DND-41 (cell line): Measurements from ENCODE around the gene CCDC83.

Experiments
- ATAC-seq: fragments of 200-7000 bp; cut with Tn5 transposase; 3 replicates; pipeline ENCODE4 v1.9.1; 2021; ENCODE audit warnings: low read depth; ENCODE audit not compliant: insufficient read depth
- DNase-seq: peaks from one replicate; pipeline ENCODE4 v3.0.0-alpha.2; 2020
- H2AFZ ChIP-seq: 2 replicates; pipeline ENCODE4 v1.6.0; 2012; ENCODE audit warnings: low read depth, low read length
- H3K27ac ChIP-seq: 2 replicates; pipeline ENCODE4 v1.5.1; 2012; ENCODE audit warnings: low read length, inconsistent platforms
- H3K27me3 ChIP-seq: fragments of 200-600 bp; sonication (generic); 2 replicates; pipeline ENCODE4 v1.6.0; 2012; ENCODE audit warnings: low read length, mild to moderate bottlenecking, inconsistent platforms; ENCODE audit not compliant: insufficient read depth, poor library complexity
- H3K36me3 ChIP-seq: 2 replicates; pipeline ENCODE4 v1.5.1; 2012; ENCODE audit warnings: low read length, inconsistent platforms; ENCODE audit not compliant: insufficient read depth
- H3K4me1 ChIP-seq: 2 replicates; pipeline ENCODE4 v1.5.1; 2012; ENCODE audit warnings: mild to moderate bottlenecking, low read length; ENCODE audit not compliant: insufficient read depth
- H3K4me2 ChIP-seq: 2 replicates; pipeline ENCODE4 v1.6.0; 2012; ENCODE audit warnings: mild to moderate bottlenecking, moderate library complexity, low read length, inconsistent platforms; ENCODE audit not compliant: insufficient read depth
- H3K4me3 ChIP-seq, 2 experiments: fragments of 200-600 bp in 1 of 2; shearing (Covaris generic) in 1 of 2; 2 replicates each; pipeline ENCODE4 v1.5.1; 2012 to 2016; ENCODE audit warnings: inconsistent platforms in 2 of 2, low read length in 2 of 2, mild to moderate bottlenecking in 2 of 2, low read depth in 1 of 2, moderate library complexity in 1 of 2
- H3K79me2 ChIP-seq: 2 replicates; pipeline ENCODE4 v1.6.0; 2012; ENCODE audit warnings: low read length, inconsistent platforms; ENCODE audit not compliant: insufficient read depth
- H3K9ac ChIP-seq: 2 replicates; pipeline ENCODE4 v1.6.0; 2012; ENCODE audit warnings: low read depth, mild to moderate bottlenecking, inconsistent platforms, low read length, moderate library complexity
- H3K9me3 ChIP-seq: 2 replicates; pipeline ENCODE4 v1.5.1; 2012; ENCODE audit warnings: low read length, moderate library complexity, mild to moderate bottlenecking, inconsistent platforms; ENCODE audit not compliant: insufficient read depth, severe bottlenecking
- H4K20me1 ChIP-seq: 2 replicates; pipeline ENCODE4 v1.6.0; 2012; ENCODE audit warnings: low read length; ENCODE audit not compliant: insufficient read depth
- CTCF ChIP-seq: IDR thresholded peaks from 2 replicates; pipeline ENCODE4 v1.5.1; 2012; ENCODE audit warnings: borderline replicate concordance, low read length, moderate library complexity, mild to moderate bottlenecking; ENCODE audit not compliant: poor library complexity, severe bottlenecking; ENCODE audit errors: extremely low read depth
- EZH2 ChIP-seq: IDR thresholded peaks from 3 replicates; pipeline ENCODE4 v1.6.1; 2012; ENCODE audit warnings: borderline replicate concordance, low read depth, mild to moderate bottlenecking, moderate library complexity, low read length, inconsistent platforms; ENCODE audit not compliant: severe bottlenecking

CCDC83 gene

GRCh38 chr11:85863855-85864254 lies 8.7 kb downstream of the CCDC83 start:
- peaks cover 4% of the 10 kb centered on the region for H3K27me3 ChIP-seq
- H3K27ac ChIP-seq = no peak overlapping the region
- H3K9ac ChIP-seq = no peak overlapping the region
- H3K4me2 ChIP-seq = no peak overlapping the region
- no peaks in the 10 kb centered on the region for H4K20me1 ChIP-seq
- H3K36me3 ChIP-seq = no peaks in the 10 kb centered on the region
- no peaks in the 10 kb centered on the region for H3K79me2 ChIP-seq
- no peaks in the 10 kb centered on the region for H3K4me1 ChIP-seq
- ATAC-seq (no peak), DNase-seq (no peak)
- TF ChIP-seq EZH2 (no peak), CTCF (no peak)
- no peak overlapping the region for H3K4me3 ChIP-seq
- no peaks in the 10 kb centered on the region for H3K9me3 ChIP-seq
- H2AFZ ChIP-seq = no peak overlapping the region

GRCh38 chr11:85866137-85866827 lies 11.1 kb downstream of the CCDC83 start:
- H3K4me1 ChIP-seq = no peaks in the 10 kb centered on the region
- DNase-seq (no peak), ATAC-seq (no peak)
- H3K27me3 ChIP-seq = peaks cover 3% of the 10 kb centered on the region
- no peaks in the 10 kb centered on the region for H4K20me1 ChIP-seq
- H3K9me3 ChIP-seq = no peaks in the 10 kb centered on the region
- H3K4me3 ChIP-seq = no peak overlapping the region
- H3K27ac ChIP-seq = no peak overlapping the region
- H3K9ac ChIP-seq = no peak overlapping the region
- no peak overlapping the region for H3K4me2 ChIP-seq
- TF ChIP-seq CTCF (no peak), EZH2 (no peak)
- H3K36me3 ChIP-seq = no peaks in the 10 kb centered on the region
- H2AFZ ChIP-seq = no peak overlapping the region
- no peaks in the 10 kb centered on the region for H3K79me2 ChIP-seq

GRCh38 chr11:85867751-85868150 lies 12.6 kb downstream of the CCDC83 start:
- no peaks in the 10 kb centered on the region for H3K9me3 ChIP-seq
- H3K4me3 ChIP-seq = no peak overlapping the region
- H3K36me3 ChIP-seq = no peaks in the 10 kb centered on the region
- DNase-seq (no peak), ATAC-seq (no peak)
- H3K79me2 ChIP-seq = no peaks in the 10 kb centered on the region
- no peak overlapping the region for H3K27ac ChIP-seq
- TF ChIP-seq EZH2 (no peak), CTCF (no peak)
- H4K20me1 ChIP-seq = no peaks in the 10 kb centered on the region
- no peak overlapping the region for H2AFZ ChIP-seq
- H3K9ac ChIP-seq = no peak overlapping the region
- H3K4me1 ChIP-seq = no peaks in the 10 kb centered on the region
- H3K27me3 ChIP-seq = no peaks in the 10 kb centered on the region
- no peak overlapping the region for H3K4me2 ChIP-seq

GRCh38 chr11:85869781-85870180 lies 14.6 kb downstream of the CCDC83 start:
- no peaks in the 10 kb centered on the region for H3K4me1 ChIP-seq

More at GRCh38 chr11:85869781-85870180, 14.6 kb downstream of the CCDC83 start:
- peaks cover 5% of the 10 kb centered on the region for H3K27me3 ChIP-seq
- no peak overlapping the region for H3K9ac ChIP-seq
- H4K20me1 ChIP-seq = no peaks in the 10 kb centered on the region
- no peak for DNase-seq
- H3K9me3 ChIP-seq = no peaks in the 10 kb centered on the region
- ATAC-seq = no peak
- H3K4me3 ChIP-seq = no peak overlapping the region
- H3K27ac ChIP-seq = no peak overlapping the region
- H3K36me3 ChIP-seq = no peaks in the 10 kb centered on the region
- H3K4me2 ChIP-seq = no peak overlapping the region
- H2AFZ ChIP-seq = no peak overlapping the region
- no peaks in the 10 kb centered on the region for H3K79me2 ChIP-seq
- TF ChIP-seq CTCF (no peak), EZH2 (no peak)
